Effector memory CD8-positive, alpha-beta T cell (primary cell): ENCODE results near the gene C16orf96.
A peak's percentile ranks its signal among the peaks of the same experiment; 100 is the strongest.

Experiments
- ATAC-seq: fragments of 150-1000 bp; cut with Tn5 transposase; replicated peaks from 2 replicates; pipeline ENCODE4 v1.10.0; 2021; ENCODE audit warnings: mild to moderate bottlenecking, moderate library complexity
- DNase-seq, 3 experiments: peaks; one replicate each; pipeline ENCODE4 v3.0.0; 2021
- H3K27ac Mint-ChIP-seq, 2 donors: one replicate each; pipeline ENCODE4 v1.8.0; 2022; ENCODE audit warnings: mild to moderate bottlenecking in 2 of 2, mixed read lengths in 2 of 2, moderate library complexity in 2 of 2
- H3K27me3 Mint-ChIP-seq, 2 donors: one replicate each; pipeline ENCODE4 v1.8.0; 2022; ENCODE audit warnings: mixed read lengths in 2 of 2
- H3K36me3 Mint-ChIP-seq: one replicate; pipeline ENCODE4 v1.8.0; 2022; ENCODE audit warnings: mild to moderate bottlenecking, moderate library complexity, mixed read lengths; ENCODE audit not compliant: insufficient read depth
- H3K4me1 Mint-ChIP-seq, 2 donors: one replicate each; pipeline ENCODE4 v1.8.0; 2022; ENCODE audit warnings: low read depth in 2 of 2, mixed read lengths in 2 of 2
- H3K4me3 Mint-ChIP-seq, 2 donors: one replicate each; pipeline ENCODE4 v1.8.0; 2022; ENCODE audit warnings: mild to moderate bottlenecking in 2 of 2, mixed read lengths in 2 of 2, moderate library complexity in 2 of 2
- H3K9me3 Mint-ChIP-seq, 2 donors: one replicate each; pipeline ENCODE4 v1.8.0; 2022; ENCODE audit warnings: mixed read lengths in 2 of 2
- total RNA-seq, 9 experiments: gene quantifications; one replicate each; lab custom pipeline; 2026; lab: John Stamatoyannopoulos, UW

C16orf96 gene
- total RNA-seq: 0 to 0.95 (median 0.23) reads per million in 9 experiments

GRCh38 chr16:4556112-4556511 lies at the start of gene C16orf96:
TSS of gene C16orf96 (plus strand) at chr16:4556340. CDS start at chr16:4556490, 150 bp downstream.
- no peak for ATAC-seq
- peaks cover 6 to 33% of the 10 kb centered on the region in 2 donors for H3K27me3 Mint-ChIP-seq

GRCh38 chr16:4506450-4506849 lies 49.7 kb upstream of the C16orf96 start:
- H3K4me1 Mint-ChIP-seq: peaks cover 53 to 61% of the 10 kb centered on the region in 2 donors
- H3K27me3 Mint-ChIP-seq: no peaks in the 10 kb centered on the region
- peak; percentile 54 for ATAC-seq
- peaks cover 50% of the 10 kb centered on the region for H3K36me3 Mint-ChIP-seq
- H3K4me3 Mint-ChIP-seq: peak overlapping the region; percentile 78 to 83
- DNase-seq: peak; percentile 48 to 57 (median 56)
- peak overlapping the region; percentile 96 to 97 for H3K27ac Mint-ChIP-seq
- no peaks in the 10 kb centered on the region for H3K9me3 Mint-ChIP-seq

More at GRCh38 chr16:4556112-4556511, at the start of gene C16orf96:
- H3K4me3 Mint-ChIP-seq: no peak within 1 kb of the TSS
- no peak for DNase-seq
- H3K9me3 Mint-ChIP-seq: no peaks in the 10 kb centered on the region
- H3K4me1 Mint-ChIP-seq: no peaks in the 10 kb centered on the region
- H3K36me3 Mint-ChIP-seq: no peaks in the 10 kb centered on the region
- H3K27ac Mint-ChIP-seq: no peak within 1 kb of the TSS

DNA sequence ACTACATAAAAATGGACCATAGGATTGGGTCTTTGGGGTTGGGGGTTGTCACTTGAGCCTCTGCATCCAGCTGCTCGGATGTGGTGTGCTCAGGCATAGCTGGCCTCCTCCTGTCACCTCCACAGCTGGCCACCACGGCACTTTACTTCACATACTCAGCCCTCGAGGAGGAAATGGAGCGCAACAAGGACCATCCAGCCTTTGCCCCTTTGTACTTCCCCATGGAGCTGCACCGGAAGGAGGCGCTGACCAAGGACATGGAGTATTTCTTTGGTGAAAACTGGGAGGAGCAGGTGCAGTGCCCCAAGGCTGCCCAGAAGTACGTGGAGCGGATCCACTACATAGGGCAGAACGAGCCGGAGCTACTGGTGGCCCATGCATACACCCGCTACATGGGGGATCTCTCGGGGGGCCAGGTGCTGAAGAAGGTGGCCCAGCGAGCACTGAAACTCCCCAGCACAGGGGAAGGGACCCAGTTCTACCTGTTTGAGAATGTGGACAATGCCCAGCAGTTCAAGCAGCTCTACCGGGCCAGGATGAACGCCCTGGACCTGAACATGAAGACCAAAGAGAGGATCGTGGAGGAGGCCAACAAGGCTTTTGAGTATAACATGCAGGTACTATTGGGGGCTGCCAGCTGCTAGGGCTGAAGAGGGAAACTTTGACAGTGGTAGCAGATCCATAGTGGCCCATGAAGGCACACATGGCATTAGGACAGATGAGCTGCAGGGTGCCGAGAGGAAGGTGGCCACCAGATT lies 48.4 kb upstream of the C16orf96 start:
- Mint-ChIP-seq H3K27ac (peak overlapping the region; percentile 62 to 97), H3K9me3 (no peaks in the 10 kb centered on the region), H3K36me3 (peaks cover 58% of the 10 kb centered on the region), H3K4me3 (no peak overlapping the region), H3K4me1 (peaks cover 54 to 58% of the 10 kb centered on the region in 2 donors), H3K27me3 (no peaks in the 10 kb centered on the region)
- ATAC-seq (no peak), DNase-seq (no peak)

- ATAC-seq: no peak
- Mint-ChIP-seq H3K27ac (peak overlapping the region; percentile 62 to 97), H3K27me3 (no peaks in the 10 kb centered on the region), H3K4me3 (no peak overlapping the region), H3K9me3 (no peaks in the 10 kb centered on the region), H3K4me1 (peaks cover 53 to 55% of the 10 kb centered on the region in 2 donors), H3K36me3 (peaks cover 65% of the 10 kb centered on the region)
- DNase-seq: no peak
Measured at GRCh38 chr16:4508806-4509205, 47.3 kb upstream of the C16orf96 start.

DNA sequence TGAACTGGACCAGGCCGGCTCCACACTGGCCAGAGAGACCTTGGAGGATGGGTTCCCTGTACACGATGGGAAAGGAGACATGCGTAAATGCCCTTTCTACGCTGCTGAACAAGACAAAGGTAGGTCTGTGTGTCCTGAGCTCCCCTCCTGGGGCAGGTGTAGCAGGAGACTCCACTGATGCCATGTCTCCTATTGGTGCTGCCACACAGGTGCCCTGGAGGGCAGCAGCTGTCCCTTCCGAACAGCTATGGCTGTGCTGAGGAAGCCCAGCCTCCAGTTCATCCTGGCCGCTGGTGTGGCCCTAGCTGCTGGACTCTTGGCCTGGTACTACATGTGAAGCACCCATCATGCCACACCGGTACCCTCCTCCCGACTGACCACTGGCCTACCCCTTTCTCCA lies 46.7 kb upstream of the C16orf96 start:
- no peaks in the 10 kb centered on the region for H3K9me3 Mint-ChIP-seq
- H3K27ac Mint-ChIP-seq: peak overlapping the region; percentile 62 to 97
- H3K36me3 Mint-ChIP-seq: peaks cover 65% of the 10 kb centered on the region
- ATAC-seq (no peak), DNase-seq (no peak)
- no peak overlapping the region for H3K4me3 Mint-ChIP-seq
- H3K27me3 Mint-ChIP-seq: no peaks in the 10 kb centered on the region
- H3K4me1 Mint-ChIP-seq: peaks cover 53 to 55% of the 10 kb centered on the region in 2 donors

DNA sequence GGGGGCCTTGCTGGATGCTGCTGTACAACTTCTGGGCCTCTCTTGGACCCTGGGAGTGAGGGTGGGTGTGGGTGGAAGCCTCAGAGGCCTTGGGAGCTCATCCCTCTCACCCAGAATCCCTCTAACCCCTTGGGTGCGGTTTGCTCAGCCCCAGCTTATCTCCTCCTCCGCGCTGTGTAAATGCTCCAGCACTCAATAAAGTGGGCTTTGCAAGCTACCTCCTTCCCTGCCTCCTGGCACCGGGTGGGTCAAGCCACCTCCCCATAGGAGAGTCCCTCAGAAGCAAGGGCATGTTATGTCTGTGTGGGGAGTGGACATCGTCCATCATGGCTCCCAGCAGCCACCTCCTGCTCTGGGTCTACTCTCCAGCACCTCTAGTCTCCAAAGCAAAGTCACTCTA lies 46.0 kb upstream of the C16orf96 start:
- Mint-ChIP-seq H3K4me3 (no peak overlapping the region), H3K27me3 (no peaks in the 10 kb centered on the region), H3K27ac (peak overlapping the region; percentile 62 to 97), H3K4me1 (peaks cover 53 to 57% of the 10 kb centered on the region in 2 donors), H3K36me3 (peaks cover 70% of the 10 kb centered on the region), H3K9me3 (no peaks in the 10 kb centered on the region)
- DNase-seq: no peak
- no peak for ATAC-seq

DNA sequence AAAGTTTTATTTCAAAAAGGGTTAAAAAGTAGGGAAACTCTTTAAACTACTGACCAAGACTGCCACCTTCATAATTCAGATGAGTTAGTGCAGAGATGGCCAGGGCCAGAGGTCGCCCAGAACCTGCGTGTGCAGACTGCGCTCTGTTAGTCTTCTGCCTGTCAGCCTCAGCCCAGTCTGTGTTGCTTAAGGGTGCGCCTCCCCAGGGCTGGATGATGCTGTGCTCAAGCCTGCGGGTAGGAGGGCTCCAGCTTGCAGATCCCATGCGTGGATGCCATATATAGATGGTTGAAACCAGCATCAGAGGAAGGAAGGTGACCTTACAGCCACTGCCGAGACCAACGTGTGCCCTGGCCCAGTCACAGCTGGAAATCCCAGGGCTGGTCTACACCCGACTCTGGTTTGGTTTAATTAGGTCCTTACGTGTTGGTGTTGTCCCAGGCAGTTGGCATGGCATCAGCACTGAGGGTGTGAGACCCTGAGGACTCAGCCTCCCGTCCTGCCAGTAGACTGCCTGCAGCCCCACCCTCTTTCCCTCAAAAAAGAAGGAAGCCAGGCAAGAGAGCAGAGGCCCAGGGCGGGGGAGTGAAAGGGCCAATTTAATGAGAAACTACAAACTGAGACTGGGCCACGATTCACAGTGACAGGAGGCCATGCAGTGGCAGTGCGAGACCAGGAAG lies 45.3 kb upstream of the C16orf96 start:
- DNase-seq (no peak), ATAC-seq (no peak)
- peak overlapping the region in 1 of 2 donors; percentile 43 for H3K4me3 Mint-ChIP-seq
- H3K9me3 Mint-ChIP-seq: no peaks in the 10 kb centered on the region
- H3K4me1 Mint-ChIP-seq: peaks cover 53 to 59% of the 10 kb centered on the region in 2 donors
- peak overlapping the region; percentile 94 to 97 for H3K27ac Mint-ChIP-seq
- H3K36me3 Mint-ChIP-seq: peaks cover 69% of the 10 kb centered on the region
- no peaks in the 10 kb centered on the region for H3K27me3 Mint-ChIP-seq

DNA sequence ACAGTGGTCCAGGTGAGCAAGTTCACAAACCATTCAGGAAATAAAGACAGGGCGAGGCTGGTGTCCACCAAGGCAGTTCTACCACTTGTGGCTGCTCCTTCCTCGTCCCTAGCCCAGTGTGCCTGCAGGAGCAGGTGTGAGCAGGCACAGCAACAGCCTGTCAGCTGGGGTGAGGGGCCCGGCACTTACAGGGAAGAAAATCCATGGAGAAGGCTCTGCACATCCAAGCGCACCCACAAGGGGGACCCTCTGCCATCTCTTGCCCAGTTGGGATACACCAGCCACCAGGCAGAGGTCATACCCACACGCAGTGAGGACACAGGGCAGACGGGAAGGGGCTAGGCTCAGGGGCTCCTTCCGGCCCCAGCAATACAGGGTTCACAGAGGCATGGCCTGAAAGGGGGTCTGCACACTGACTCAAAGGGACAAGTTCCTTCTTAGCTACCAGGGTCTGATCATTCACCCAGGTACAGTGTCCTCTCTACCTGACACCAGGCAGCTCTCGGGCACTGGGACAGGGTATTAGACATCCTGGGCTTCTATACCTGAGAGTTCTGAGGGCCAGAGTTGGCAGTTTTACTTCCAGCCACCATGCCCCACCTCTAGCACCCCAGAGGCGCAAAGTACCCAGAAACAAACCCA lies 44.6 kb upstream of the C16orf96 start:
- no peak for ATAC-seq
- H3K9me3 Mint-ChIP-seq: no peaks in the 10 kb centered on the region
- H3K4me3 Mint-ChIP-seq: peak overlapping the region in 1 of 2 donors; percentile 43
- peak overlapping the region; percentile 94 to 97 for H3K27ac Mint-ChIP-seq
- peaks cover 65% of the 10 kb centered on the region for H3K36me3 Mint-ChIP-seq
- no peak for DNase-seq
- peaks cover 48 to 54% of the 10 kb centered on the region in 2 donors for H3K4me1 Mint-ChIP-seq
- H3K27me3 Mint-ChIP-seq: no peaks in the 10 kb centered on the region

DNA sequence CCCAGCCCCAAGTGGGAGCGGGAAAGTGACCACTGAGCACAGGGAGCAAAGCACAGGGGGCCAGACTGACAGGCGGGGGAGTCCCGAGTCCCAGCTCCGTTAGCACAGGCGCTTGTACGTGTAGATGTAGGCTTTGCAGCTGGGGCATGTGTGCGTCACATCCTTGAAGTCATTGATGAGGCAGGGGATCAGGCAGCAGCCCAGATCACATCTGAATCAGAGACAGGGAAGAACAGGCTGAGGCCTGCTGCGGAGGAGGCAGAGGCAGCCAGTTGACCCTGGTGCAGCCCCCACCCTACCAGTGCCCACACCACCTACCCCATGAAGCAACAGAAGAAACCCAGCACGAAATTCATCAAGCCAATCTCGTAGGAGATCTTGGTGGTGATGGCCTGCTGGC lies 43.7 kb upstream of the C16orf96 start:
- Mint-ChIP-seq H3K27ac (peak overlapping the region; percentile 94 to 97), H3K36me3 (peaks cover 56% of the 10 kb centered on the region), H3K4me1 (peaks cover 47 to 51% of the 10 kb centered on the region in 2 donors), H3K27me3 (no peaks in the 10 kb centered on the region), H3K9me3 (no peaks in the 10 kb centered on the region), H3K4me3 (peak overlapping the region; percentile 16 to 34)
- DNase-seq (no peak), ATAC-seq (no peak)

DNA sequence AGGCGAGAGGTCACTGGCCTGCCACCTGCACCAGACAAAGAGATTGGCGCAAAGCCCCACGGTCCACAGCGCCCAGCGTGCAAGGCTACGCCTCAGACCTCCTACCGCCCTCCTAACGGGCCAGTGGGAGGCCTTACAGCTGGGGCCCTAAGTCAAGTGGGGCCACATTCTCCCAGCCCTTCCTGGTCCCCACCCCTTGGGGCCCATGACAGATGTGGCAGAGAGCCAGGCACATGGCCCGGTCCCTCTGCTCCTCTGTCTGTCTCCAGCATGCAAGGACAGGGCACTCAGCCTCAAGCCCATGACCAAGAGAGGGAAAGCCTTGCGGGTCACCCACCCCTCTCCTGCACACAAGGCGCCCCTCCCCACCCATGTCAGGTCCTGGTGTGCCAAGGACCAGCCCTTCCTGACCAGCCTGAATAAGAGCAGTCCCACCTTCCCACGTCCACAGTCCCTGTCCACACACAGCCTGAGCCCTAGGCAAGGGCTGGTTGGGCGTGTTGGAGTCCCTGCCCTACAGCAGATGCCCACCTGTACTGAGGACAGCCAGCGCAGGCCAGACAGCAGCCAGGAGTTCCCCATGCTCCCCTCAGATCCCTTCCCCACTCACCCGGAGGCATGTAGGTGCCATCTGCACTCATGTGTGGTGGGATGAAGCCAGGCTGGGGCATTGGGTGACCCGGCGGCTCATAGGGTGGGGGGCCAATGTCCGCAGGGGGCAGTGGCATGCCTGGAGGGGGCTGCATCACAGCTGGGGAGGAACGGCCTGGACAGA lies 42.9 kb upstream of the C16orf96 start:
- H3K27me3 Mint-ChIP-seq: no peaks in the 10 kb centered on the region
- no peaks in the 10 kb centered on the region for H3K9me3 Mint-ChIP-seq
- peak overlapping the region; percentile 27 to 70 for H3K4me3 Mint-ChIP-seq
- peaks cover 40 to 47% of the 10 kb centered on the region in 2 donors for H3K4me1 Mint-ChIP-seq
- peaks cover 49% of the 10 kb centered on the region for H3K36me3 Mint-ChIP-seq
- ATAC-seq (no peak), DNase-seq (no peak)
- peak overlapping the region; percentile 97 for H3K27ac Mint-ChIP-seq

DNA sequence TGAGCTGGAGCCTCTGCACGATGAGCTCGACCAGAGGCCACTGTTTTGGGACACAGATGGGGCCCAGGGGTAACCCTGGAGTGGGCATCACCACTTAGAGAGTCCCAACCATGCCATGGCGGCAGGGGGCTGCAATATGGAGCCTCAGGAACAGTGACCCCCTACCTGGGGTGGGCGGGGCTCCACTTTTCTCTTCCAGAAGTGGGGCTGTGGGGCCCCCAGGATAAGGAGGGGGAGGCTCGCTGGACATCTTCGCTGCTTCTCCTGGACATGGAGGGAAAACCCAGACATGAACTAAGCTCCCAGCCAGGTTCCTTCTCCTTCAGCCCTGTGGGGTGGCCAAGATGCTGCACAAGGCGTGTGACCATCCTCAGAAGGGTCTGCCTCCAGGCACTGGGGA lies 42.3 kb upstream of the C16orf96 start:
- peak overlapping the region; percentile 97 for H3K27ac Mint-ChIP-seq
- H3K4me1 Mint-ChIP-seq: peaks cover 44 to 50% of the 10 kb centered on the region in 2 donors
- DNase-seq: no peak
- peak overlapping the region; percentile 70 to 73 for H3K4me3 Mint-ChIP-seq
- H3K9me3 Mint-ChIP-seq: no peaks in the 10 kb centered on the region
- no peak for ATAC-seq
- H3K36me3 Mint-ChIP-seq: peaks cover 43% of the 10 kb centered on the region
- no peaks in the 10 kb centered on the region for H3K27me3 Mint-ChIP-seq

- H3K9me3 Mint-ChIP-seq: no peaks in the 10 kb centered on the region
- H3K4me1 Mint-ChIP-seq: peaks cover 44 to 50% of the 10 kb centered on the region in 2 donors
- no peak for DNase-seq
- H3K27me3 Mint-ChIP-seq: no peaks in the 10 kb centered on the region
- H3K36me3 Mint-ChIP-seq: peaks cover 36% of the 10 kb centered on the region
- peak; percentile 26 for ATAC-seq
- H3K4me3 Mint-ChIP-seq: peak overlapping the region; percentile 70 to 73
- peak overlapping the region; percentile 97 for H3K27ac Mint-ChIP-seq
Measured at GRCh38 chr16:4514606-4515005, 41.5 kb upstream of the C16orf96 start.
